ENCODE results near the gene CHD1L.
"Not testable (repeated sequence)": the region's sequence is repeated elsewhere in the genome, so short reads cannot be mapped to it uniquely, and the experiment has no call there.

The CHD1L gene

DNA sequence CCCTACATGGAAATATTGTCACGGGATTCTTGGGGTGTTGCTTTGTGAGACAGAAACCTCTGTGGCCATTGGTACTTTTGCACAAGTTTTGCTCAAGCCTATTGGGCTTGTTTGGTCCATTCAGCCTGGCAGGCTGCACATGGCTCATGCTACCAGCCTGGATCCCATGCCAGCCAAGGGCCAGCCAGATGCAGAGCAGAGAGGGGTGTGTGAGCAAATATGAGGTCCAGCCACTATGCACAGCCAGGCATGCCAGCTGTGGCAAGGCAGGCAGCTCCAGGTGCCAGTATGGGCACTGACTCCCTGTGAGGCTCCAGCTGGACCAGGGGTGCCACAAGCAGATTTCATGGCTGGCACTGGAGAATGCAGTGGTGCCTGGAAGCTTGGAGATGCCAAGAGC, 6.7 kb upstream of the CHD1L start:
- no peak for DNase-seq

- DNase-seq = no peak
These were observed 6.0 kb upstream of the CHD1L start for GRCh38 chr1:147236448-147236847.

GRCh38 chr1:147236959-147237791, 5.3 kb upstream of the CHD1L start:
- no peak for DNase-seq

- DNase-seq = no peak
These were observed 4.2 kb upstream of the CHD1L start for GRCh38 chr1:147238053-147238902.

DNA sequence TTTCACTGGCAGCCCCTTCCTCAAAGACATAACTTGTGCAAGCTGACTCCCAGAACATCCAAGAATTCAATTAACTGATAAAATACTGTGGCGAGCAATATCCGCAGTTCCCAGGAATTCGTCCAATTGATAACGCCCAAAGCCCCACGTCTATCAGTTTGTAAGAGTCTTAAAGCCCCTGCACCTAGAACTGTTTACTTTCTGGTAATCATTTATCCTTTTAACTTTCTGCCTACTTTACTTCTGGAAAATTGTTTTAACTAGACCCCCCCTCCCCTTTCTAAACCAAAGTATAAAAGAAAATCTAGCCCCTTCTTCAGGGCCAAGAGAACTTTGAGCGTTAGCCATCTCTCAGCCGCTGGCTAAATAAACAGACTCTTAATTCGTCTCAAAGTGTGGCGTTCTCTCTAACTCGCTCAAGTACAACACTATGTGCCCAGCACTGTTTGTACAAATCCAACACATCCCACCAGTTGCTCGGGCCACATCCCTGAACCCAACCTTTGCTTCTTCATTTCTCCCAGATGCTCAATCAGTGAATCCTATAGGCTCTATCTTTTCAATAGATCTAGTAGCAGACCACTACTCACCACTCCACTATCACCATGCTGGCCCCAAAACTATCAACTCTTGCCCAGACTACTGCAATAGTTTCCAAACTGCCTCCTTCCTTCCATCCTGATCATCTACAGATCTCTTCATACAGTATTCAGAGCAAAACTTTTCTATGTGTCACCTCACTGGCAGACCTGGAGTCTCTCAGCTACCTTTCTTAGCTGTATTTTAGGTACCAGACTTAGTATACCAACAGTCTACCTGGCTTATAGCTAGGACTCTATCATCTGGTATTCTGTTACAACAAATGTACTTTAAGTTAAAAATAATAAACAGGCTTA, 3.3 kb upstream of the CHD1L start:
- no peak for DNase-seq

DNA sequence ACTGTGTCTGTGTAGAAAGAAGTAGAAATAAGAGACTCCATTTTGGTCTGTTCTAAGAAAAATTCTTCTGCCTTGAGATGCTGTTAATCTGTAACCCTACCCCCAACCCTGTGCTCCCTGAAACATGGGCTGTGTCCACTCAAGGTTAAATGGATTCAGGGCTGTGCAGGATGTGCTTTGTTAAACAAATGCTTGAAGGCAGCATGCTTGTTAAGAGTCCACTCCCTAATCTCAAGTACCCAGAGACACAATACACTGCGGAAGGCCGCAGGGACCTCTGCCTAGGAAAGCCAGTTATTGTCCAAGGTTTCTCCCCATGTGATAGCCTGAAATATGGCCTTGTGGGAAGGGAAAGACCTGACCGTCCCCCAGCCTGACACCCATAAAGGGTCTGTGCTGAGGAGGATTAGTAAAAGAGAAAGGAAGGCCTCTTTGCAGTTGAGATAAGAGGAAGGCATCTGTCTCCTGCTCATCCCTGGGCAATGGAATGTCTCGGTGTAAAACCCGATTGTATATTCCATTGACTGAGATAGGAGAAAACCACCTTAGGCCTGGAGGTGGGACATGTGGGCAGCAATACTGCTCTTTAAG, 2.3 kb upstream of the CHD1L start:
- DNase-seq = not testable (repeated sequence)

GRCh38 chr1:147241934-147242448, 493 bp upstream of the CHD1L start:
- no peak for DNase-seq

DNA sequence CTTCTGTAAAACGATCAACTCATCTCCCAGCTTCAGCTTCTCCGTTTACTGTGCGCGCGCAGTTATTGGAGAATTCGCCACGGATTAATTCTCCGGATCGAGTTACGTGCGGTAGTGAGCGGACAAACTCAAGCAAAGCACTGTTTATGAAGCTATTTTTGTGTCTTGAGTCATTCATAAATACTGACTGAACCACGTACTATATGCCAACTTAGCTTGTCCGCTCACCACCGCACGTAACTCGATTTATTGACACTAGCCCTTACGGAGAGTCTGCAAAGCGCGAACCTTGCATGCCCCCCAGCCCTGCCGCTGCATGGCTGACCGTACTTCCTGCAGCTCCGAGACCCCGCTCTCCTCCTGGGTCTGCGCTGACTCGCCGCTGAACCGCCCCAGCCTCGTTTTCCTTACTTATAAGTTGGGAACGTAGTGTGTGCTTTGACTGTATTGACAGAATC, 773 bp downstream of the CHD1L start:
- DNase-seq = peak; percentile 64

GRCh38 chr1:147243841-147244240, 1.4 kb downstream of the CHD1L start:
- DNase-seq = no peak

- DNase-seq = no peak
These were observed 2.6 kb downstream of the CHD1L start for GRCh38 chr1:147245129-147245528.

DNA sequence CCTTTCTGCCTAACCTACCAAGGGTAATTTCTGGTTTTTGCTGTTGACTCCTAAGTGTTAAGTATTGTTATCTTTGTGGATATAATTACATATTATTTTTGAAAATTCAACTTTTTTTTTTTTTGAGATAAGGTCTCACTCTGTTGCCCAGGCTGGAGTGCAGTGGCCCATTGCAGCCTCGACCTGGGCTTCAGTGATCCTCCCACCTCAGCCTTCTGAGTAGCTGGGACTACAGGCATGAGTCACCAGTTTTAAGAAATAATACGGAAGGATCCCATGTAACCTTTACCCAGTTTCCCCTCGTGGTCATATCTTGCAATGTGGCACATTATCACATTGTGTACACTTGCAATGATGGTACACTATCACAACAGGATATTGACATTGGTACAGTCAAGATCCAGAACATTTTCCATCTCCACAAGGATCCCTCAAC, 3.1 kb downstream of the CHD1L start:
- no peak for DNase-seq

GRCh38 chr1:147246044-147246690, 3.7 kb downstream of the CHD1L start:
- no peak for DNase-seq

GRCh38 chr1:147246910-147247655, 4.6 kb downstream of the CHD1L start:
- no peak for DNase-seq

DNA sequence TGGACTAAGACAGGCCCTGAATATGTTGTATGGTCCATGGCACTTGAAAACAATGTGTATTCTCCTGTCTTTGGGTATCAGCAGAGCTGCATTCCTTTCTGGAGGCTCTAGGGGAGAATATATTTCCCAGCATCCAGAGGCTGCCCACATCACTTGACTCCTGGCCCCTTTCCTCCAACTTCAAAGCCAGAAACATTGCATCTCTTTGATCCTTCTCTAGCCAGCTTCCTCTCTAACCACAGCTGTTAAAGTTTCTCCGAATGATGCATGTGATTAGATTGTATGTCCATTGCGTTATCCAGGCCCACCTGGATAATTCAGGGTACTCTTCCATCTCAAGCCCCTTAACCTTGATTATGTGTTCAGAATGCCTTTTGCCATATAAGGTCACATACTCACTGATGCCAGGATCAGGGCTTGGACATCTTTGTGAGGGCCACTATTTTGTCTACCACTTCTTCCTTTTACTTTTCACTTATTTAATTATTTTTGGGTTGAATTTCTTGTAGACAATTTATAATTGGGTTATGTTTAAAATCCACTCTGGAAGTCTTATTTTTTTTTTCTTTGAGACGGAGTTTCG, 5.3 kb downstream of the CHD1L start:
- no peak for DNase-seq

GRCh38 chr1:147252540-147252939, 10.1 kb downstream of the CHD1L start:
- DNase-seq = no peak

DNA sequence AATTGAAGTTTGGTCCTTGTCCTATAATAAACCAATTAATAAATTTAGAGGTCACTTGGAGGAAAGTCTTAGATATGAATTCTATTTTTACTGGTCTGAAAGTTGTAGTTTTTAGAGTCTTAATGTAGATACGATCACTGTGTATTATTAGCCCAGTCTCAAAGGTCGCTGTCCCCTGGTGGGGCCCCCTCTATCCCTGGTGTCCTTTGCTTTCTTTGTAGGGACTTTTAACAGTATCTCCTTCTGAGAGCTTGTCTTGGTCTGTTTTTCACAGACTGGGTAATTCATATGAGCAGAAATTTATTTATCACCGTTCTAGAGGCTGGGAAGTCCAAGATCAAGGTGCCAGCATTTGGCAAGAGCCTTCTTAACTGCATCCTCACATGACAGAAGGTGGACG, 18.5 kb downstream of the CHD1L start:
- no peak for DNase-seq

GRCh38 chr1:147264158-147264768, 21.8 kb downstream of the CHD1L start:
- DNase-seq = no peak

DNA sequence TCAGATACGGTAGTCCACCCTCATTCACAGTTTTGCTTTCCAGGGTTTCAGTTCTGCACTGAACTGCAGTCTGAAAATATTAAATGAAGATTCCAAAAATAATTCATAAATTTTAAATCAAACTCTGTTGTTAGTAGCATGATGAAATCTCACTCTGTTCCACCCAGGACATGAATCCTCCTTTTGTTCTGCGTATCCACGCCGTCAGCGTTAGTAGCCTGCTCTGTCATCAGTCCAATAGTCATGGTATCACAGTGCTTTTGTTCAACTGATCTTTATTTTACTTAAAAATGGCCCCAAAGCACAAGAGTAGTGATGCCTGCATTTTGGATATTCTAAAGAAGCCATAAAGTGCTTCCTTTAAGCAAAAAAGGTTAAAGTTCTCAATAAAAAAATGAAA, 23.9 kb downstream of the CHD1L start:
- no peak for DNase-seq

DNA sequence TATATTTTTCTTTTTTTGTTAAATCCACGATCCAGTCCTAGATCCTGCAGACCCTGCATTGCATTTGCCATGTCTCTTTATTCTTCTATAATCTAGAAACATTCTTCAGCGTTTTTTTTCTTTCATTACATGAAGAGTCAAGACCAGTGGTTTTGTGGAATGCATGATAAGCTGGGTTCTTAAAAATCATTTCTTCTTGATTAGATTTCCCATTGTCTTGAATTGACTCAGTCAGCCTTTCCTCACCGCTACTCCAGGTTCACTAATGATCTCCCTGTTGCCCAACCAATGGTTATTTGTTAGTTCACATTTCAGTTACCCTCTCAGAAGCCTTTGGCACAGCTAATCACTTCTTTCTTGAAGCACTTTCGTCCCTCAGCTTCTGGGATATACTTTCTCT, 25.2 kb downstream of the CHD1L start:
- no peak for DNase-seq

DNA sequence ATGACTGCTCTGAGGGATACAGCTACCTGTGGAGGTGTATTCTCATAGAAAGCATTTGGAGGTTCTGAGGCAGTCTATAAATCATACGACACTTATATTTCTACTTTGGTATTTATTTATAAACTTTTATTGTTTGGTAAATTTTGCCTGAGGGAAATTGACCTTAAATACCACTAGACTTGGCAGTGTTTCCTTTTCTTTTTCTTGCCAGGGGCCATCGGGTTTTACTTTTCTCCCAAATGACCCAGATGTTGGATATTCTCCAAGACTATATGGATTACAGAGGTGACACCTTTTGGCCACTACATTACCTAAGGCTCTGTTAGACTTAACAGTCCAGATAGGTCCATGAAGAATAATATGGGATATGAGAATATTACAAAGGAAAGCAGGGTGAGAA, 28.2 kb downstream of the CHD1L start:
- DNase-seq = no peak
